Mesendoderm (in vitro differentiated cells): Measurements from ENCODE around the gene APOBR.

Experiments used
- DNase-seq: peaks from one replicate; pipeline ENCODE4 v3.0.0; 2013
- H2AK5ac ChIP-seq: 2 replicates; pipeline ENCODE4 v1.6.1; 2013; ENCODE audit warnings: low read length, inconsistent platforms
- H2BK120ac ChIP-seq: 2 replicates; pipeline ENCODE4 v1.6.1; 2013; ENCODE audit warnings: low read depth, mild to moderate bottlenecking, low read length, moderate library complexity, mixed read lengths
- H2BK15ac ChIP-seq: replicated peaks from 2 replicates; pipeline ENCODE4 v1.6.1; 2013; ENCODE audit warnings: low read depth, mild to moderate bottlenecking, moderate library complexity
- H2BK5ac ChIP-seq: 2 replicates; pipeline ENCODE4 v1.6.1; 2013; ENCODE audit warnings: low read length, inconsistent platforms
- H3K18ac ChIP-seq: 2 replicates; pipeline ENCODE4 v1.6.1; 2013; ENCODE audit warnings: mild to moderate bottlenecking, low read length, mixed read lengths
- H3K23ac ChIP-seq: one replicate; pipeline ENCODE4 v1.6.1; 2013; ENCODE audit warnings: low read length
- H3K27ac ChIP-seq: 2 replicates; pipeline ENCODE4 v1.5.1; 2013; ENCODE audit warnings: low read depth, mild to moderate bottlenecking, inconsistent platforms, low read length, moderate library complexity
- H3K27me3 ChIP-seq: 2 replicates; pipeline ENCODE4 v1.6.1; 2013; ENCODE audit warnings: low read length, control low read depth, mild to moderate bottlenecking, inconsistent platforms; ENCODE audit not compliant: insufficient read depth, poor library complexity
- H3K36me3 ChIP-seq: 2 replicates; pipeline ENCODE4 v1.6.1; 2013; ENCODE audit warnings: low read length, inconsistent platforms; ENCODE audit not compliant: control insufficient read depth, insufficient read depth
- H3K4ac ChIP-seq: one replicate; pipeline ENCODE4 v1.6.1; 2013; ENCODE audit warnings: low read depth, mild to moderate bottlenecking, low read length, moderate library complexity
- H3K4me1 ChIP-seq: 2 replicates; pipeline ENCODE4 v1.6.1; 2013; ENCODE audit warnings: low read depth, low read length, inconsistent platforms; ENCODE audit not compliant: control insufficient read depth
- H3K4me2 ChIP-seq: 2 replicates; pipeline ENCODE4 v1.6.1; 2013; ENCODE audit warnings: low read length
- H3K4me3 ChIP-seq: 2 replicates; pipeline ENCODE4 v1.5.1; 2013; ENCODE audit warnings: mild to moderate bottlenecking, low read length
- H3K56ac ChIP-seq: one replicate; pipeline ENCODE4 v1.6.1; 2013; ENCODE audit warnings: low read length
- H3K79me1 ChIP-seq: 2 replicates; pipeline ENCODE4 v1.6.1; 2013; ENCODE audit warnings: low read length, inconsistent platforms
- H3K79me2 ChIP-seq: 2 replicates; pipeline ENCODE4 v1.6.1; 2013; ENCODE audit warnings: mild to moderate bottlenecking, low read length; ENCODE audit not compliant: control insufficient read depth, insufficient read depth
- H3K9ac ChIP-seq: 2 replicates; pipeline ENCODE4 v1.6.1; 2013; ENCODE audit warnings: low read length, inconsistent platforms
- H4K5ac ChIP-seq: one replicate; pipeline ENCODE4 v1.6.1; 2013; ENCODE audit warnings: low read length
- H4K8ac ChIP-seq: one replicate; pipeline ENCODE4 v1.6.1; 2013; ENCODE audit warnings: low read depth, mild to moderate bottlenecking, control low read depth, low read length, moderate library complexity
- WGBS: extraction: QIAGEN DNeasy Blood & Tissue Kit; methylation state at CpG from one replicate; pipeline ENCODE4 v1.1.7; 2013; ENCODE audit warnings: low lambda C conversion rate, missing lambda C conversion rate; ENCODE audit not compliant: insufficient coverage; ENCODE audit errors: extremely low coverage; 5-methylcytosine and 5-hydroxymethylcytosine counted together

APOBR gene

DNA sequence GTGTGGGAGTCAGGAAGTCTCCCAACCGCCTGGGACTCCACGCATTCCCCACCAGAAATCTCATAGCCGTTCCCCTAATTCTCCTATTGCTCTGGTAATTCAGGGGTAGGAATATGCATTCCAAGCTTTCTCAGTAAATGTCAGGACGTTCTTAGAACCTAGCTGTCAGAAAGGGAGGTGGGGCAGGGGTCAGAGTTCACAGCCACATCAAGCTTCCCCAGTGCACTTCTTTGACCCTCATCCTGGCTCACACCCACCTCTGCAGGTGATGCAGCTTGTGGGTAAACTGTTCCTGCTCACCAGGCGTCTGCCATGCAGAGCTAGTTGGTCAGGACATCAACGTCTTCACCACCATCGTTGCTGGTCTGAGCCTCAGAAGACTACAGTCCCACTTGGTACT, 26.2 kb downstream of the APOBR start:
- no peak overlapping the region for H2AK5ac ChIP-seq
- H3K79me2 ChIP-seq, result no peaks in the 10 kb centered on the region
- H3K4me1 ChIP-seq, result no peaks in the 10 kb centered on the region
- H3K4ac ChIP-seq, result no peak overlapping the region
- H3K27me3 ChIP-seq, result no peaks in the 10 kb centered on the region
- H3K27ac ChIP-seq, result no peak overlapping the region
- H3K23ac ChIP-seq, result no peak overlapping the region
- no peaks in the 10 kb centered on the region for H3K36me3 ChIP-seq
- H3K79me1 ChIP-seq, result no peaks in the 10 kb centered on the region
- no peak overlapping the region for H3K56ac ChIP-seq
- no peak overlapping the region for H3K18ac ChIP-seq
- no peak overlapping the region for H3K4me3 ChIP-seq
- no peak overlapping the region for H2BK120ac ChIP-seq
- no peak overlapping the region for H2BK5ac ChIP-seq
- DNase-seq, result no peak
- H4K8ac ChIP-seq, result no peak overlapping the region
- no peak overlapping the region for H3K4me2 ChIP-seq
- H3K9ac ChIP-seq, result no peak overlapping the region
- no peak overlapping the region for H2BK15ac ChIP-seq
- WGBS, result no CpG with 5 or more reads among the region's 7 CpGs
- H4K5ac ChIP-seq, result no peak overlapping the region

DNA sequence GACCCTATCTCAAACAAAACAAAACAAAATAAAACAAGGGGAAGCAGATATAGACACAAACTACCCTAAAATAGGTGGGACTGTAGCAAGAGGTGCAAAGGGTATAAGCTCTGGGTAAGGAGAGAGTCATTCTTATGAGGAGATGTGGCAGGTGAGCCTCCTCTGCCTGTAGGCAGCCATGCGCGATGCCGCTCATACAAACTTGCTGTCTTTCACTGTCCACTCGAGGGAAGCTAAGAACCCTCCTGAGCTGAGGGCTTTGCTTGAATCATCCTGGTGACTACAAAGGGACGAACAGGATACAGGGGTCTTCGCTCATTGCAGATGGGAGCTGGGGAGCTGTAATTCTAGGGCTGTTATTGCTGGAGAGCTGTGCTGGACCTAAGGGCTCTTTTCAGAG, 27.0 kb downstream of the APOBR start:
- no peak overlapping the region for H2BK120ac ChIP-seq
- H3K36me3 ChIP-seq, result no peaks in the 10 kb centered on the region
- no peak overlapping the region for H3K4me2 ChIP-seq
- no peak overlapping the region for H3K4ac ChIP-seq
- no peak overlapping the region for H4K8ac ChIP-seq
- no peak overlapping the region for H3K4me3 ChIP-seq
- no peak overlapping the region for H3K56ac ChIP-seq
- H3K9ac ChIP-seq, result no peak overlapping the region
- no peak overlapping the region for H2BK15ac ChIP-seq
- H4K5ac ChIP-seq, result no peak overlapping the region
- H2BK5ac ChIP-seq, result no peak overlapping the region
- no CpG with 5 or more reads among the region's 6 CpGs for WGBS
- H3K18ac ChIP-seq, result no peak overlapping the region
- H3K79me2 ChIP-seq, result no peaks in the 10 kb centered on the region
- no peaks in the 10 kb centered on the region for H3K4me1 ChIP-seq
- H3K27ac ChIP-seq, result no peak overlapping the region
- no peak overlapping the region for H2AK5ac ChIP-seq
- no peaks in the 10 kb centered on the region for H3K27me3 ChIP-seq
- H3K79me1 ChIP-seq, result no peaks in the 10 kb centered on the region
- H3K23ac ChIP-seq, result no peak overlapping the region
- no peak for DNase-seq

GRCh38 chr16:28522792-28523191, 28.3 kb downstream of the APOBR start:
- no peak overlapping the region for H3K4ac ChIP-seq
- no CpG with 5 or more reads among the region's 11 CpGs for WGBS

GRCh38 chr16:28524681-28525171, 30.3 kb downstream of the APOBR start:
- Histone ChIP-seq H3K23ac (no peak overlapping the region), H2BK5ac (no peak overlapping the region), H3K36me3 (no peaks in the 10 kb centered on the region), H3K56ac (no peak overlapping the region), H4K8ac (no peak overlapping the region), H2BK120ac (no peak overlapping the region), H3K4me3 (no peak overlapping the region), H3K4me2 (no peak overlapping the region), H3K27me3 (no peaks in the 10 kb centered on the region), H2AK5ac (no peak overlapping the region), H3K4me1 (no peaks in the 10 kb centered on the region), H3K4ac (no peak overlapping the region), H3K18ac (no peak overlapping the region), H3K79me1 (no peaks in the 10 kb centered on the region), H3K27ac (no peak overlapping the region), H3K9ac (no peak overlapping the region), H3K79me2 (no peaks in the 10 kb centered on the region), H4K5ac (no peak overlapping the region), H2BK15ac (no peak overlapping the region)
- DNase-seq, result no peak
- no CpG with 5 or more reads among the region's 6 CpGs for WGBS

More at GRCh38 chr16:28522792-28523191, 28.3 kb downstream of the APOBR start:
- H3K79me1 ChIP-seq, result no peaks in the 10 kb centered on the region
- H3K27me3 ChIP-seq, result no peaks in the 10 kb centered on the region
- no peak overlapping the region for H3K56ac ChIP-seq
- H2AK5ac ChIP-seq, result no peak overlapping the region
- no peak overlapping the region for H2BK5ac ChIP-seq
- H3K4me2 ChIP-seq, result no peak overlapping the region
- no peak overlapping the region for H4K5ac ChIP-seq
- H3K79me2 ChIP-seq, result no peaks in the 10 kb centered on the region
- H3K4me3 ChIP-seq, result no peak overlapping the region
- no peak overlapping the region for H3K27ac ChIP-seq
- H2BK120ac ChIP-seq, result no peak overlapping the region
- no peak overlapping the region for H2BK15ac ChIP-seq
- H3K18ac ChIP-seq, result no peak overlapping the region
- H3K9ac ChIP-seq, result no peak overlapping the region
- DNase-seq, result no peak
- no peaks in the 10 kb centered on the region for H3K36me3 ChIP-seq
- no peak overlapping the region for H3K23ac ChIP-seq
- no peak overlapping the region for H4K8ac ChIP-seq
- H3K4me1 ChIP-seq, result no peaks in the 10 kb centered on the region

DNA sequence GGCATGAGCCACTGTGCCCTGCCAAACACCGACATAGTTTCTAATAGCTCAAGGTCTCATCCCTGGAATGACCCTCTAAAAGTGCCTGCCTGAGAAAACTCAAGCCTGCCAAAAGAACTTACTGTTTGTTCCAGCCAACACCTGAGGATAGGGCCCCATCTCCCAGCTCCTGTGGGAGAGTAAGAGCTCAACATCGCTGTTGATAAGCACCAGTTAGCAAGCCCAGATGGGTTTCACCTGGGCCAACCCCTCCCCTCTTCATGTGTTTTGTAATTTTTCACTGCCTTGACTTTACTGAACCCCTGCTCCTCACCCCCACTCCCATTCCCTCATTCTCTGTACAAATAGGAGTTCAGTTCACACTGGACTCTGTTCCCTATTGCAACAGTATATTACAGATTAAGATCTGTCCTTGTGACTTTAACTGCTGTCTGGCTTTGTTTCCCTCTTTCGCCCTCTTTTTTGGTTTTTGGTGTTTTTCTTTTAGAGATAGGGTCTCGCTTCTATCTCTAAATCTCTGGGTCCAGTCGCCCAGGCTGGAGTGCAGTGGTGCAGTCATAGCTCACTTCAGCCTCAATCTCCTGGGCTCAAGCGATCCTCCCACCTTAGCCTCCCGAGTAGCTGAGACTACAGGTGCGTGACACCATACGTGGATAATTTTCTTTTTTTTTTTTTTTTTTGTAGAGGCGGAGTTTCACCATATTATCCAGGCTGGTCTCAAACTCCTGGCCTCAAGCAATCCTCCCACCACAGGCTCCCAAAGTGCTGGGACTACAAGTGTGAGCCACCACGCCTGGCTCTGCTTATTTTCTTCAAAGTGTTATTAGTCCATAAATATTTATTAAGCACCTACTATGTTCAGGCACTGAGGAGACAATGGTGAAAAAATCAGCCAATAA, 32.0 kb downstream of the APOBR start:
- no peak overlapping the region for H3K4ac ChIP-seq
- no peak overlapping the region for H3K23ac ChIP-seq
- no peak overlapping the region for H2AK5ac ChIP-seq
- H3K18ac ChIP-seq, result no peak overlapping the region
- no peak overlapping the region for H2BK5ac ChIP-seq
- H2BK15ac ChIP-seq, result no peak overlapping the region
- no peak overlapping the region for H3K4me2 ChIP-seq
- H3K27ac ChIP-seq, result no peak overlapping the region
- H3K4me3 ChIP-seq, result no peak overlapping the region
- no peaks in the 10 kb centered on the region for H3K36me3 ChIP-seq
- no peak overlapping the region for H4K8ac ChIP-seq
- no peak overlapping the region for H2BK120ac ChIP-seq
- H3K79me1 ChIP-seq, result no peaks in the 10 kb centered on the region
- H3K79me2 ChIP-seq, result no peaks in the 10 kb centered on the region
- no peak overlapping the region for H3K56ac ChIP-seq
- DNase-seq, result no peak
- no peak overlapping the region for H4K5ac ChIP-seq
- H3K4me1 ChIP-seq, result no peaks in the 10 kb centered on the region
- WGBS, result no CpG with 5 or more reads among the region's 11 CpGs
- no peak overlapping the region for H3K9ac ChIP-seq
- H3K27me3 ChIP-seq, result no peaks in the 10 kb centered on the region
